AG08395 (cell line): ENCODE data around the gene SPIC.
A peak's percentile ranks its signal among the peaks of the same experiment; 100 is the strongest.
"Not testable (repeated sequence)": the region's sequence is repeated elsewhere in the genome, so short reads cannot be mapped to it uniquely, and the experiment has no call there.

Experiments
- DNase-seq: peaks from one replicate; pipeline ENCODE4 v3.0.0; 2012; ENCODE audit warnings: mixed read lengths, low spot score

SPIC gene

DNA sequence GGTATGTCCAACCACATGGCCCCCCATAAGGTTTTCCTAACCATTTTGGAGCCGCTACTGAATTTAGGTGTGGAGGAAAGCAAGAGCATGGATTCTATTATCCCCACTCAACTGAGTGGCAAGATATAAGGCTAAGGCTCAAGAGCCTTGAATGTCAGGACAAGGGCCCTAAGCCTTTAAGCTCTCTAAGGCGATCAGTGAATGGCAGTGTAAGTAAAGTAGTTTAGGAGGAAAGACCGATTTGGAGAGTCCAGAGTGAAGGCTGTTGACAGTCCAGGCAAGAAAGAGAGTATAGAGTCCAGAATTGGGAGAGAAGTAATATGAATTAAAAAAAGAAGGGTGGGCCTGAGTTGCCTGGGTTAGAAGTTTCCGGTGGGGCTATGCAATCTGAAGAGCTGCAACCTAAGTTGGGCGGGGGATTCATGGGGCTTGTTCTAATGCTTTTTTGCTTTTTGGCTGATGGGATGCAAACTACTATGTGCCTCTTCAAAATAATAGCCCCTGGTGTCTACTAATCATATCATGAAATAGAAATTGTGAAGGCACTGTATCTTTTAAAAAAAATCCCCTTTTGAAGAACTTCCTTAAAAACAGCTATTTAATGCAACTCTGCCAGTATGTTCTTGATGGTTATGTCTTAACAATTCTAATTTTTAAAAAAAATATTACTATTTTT is at the start of gene SPIC:
Gene SPIC (plus strand): TSS at position 626 of the 676 bp plus-strand sequence. CDS start 1,569 bp downstream, outside the sequence.
- no peak for DNase-seq

DNA sequence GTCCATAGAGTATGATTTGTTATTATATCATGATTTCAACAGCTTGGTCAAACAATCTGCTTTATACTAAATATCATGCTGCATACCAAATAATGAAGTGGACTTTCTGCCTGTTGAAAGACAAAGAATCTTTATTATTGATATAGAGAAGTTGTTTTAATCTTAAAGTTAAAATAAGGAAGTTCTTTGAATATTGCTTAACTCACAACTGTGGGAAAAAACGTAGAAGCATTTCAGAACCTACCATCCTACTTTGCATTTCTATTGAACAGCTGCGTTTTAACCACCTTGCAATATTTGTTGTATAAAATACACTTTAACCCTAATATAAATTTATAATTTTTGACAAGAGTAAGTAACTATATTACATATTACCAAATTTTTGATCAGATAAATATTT is 44.7 kb upstream of the SPIC start:
- no peak for DNase-seq

DNA sequence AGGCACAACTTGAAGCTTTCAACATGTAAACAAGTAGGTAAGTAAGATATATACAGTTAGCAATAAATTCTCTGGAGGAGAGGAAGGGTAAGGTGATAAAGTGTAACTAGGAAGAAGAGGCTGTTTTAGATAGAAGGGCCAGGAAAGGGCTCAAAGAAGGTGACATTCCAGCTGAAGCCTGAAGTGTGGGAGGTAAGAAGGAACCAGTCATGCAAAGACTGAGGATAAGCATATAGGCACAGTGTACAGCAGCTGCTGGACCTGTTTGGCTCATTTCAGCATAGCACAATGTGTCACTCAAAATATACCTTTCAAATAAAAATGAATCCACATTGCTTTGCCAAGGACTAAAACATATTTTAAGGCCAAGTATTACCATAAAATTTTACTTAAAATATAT is 39.0 kb upstream of the SPIC start:
- DNase-seq: no peak

DNA sequence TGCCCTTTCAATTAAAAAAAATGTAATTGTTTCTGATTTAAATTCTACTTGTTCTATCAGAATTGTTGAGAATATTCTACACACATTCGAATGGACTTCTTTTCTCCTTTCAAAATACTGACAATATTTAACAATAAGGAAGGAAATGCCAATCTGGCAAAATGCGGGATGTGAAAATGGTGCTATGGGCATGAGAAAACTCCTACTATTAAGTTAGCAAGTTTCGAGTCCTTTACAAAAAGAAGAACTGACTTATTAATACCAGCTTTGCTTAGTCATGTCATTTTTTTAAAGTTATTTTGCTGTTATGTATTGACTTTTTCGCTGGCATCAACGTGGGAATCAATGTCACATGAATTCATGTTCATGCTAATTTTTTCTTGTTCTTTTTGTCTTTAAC is 35.9 kb upstream of the SPIC start:
- DNase-seq: no peak

DNA sequence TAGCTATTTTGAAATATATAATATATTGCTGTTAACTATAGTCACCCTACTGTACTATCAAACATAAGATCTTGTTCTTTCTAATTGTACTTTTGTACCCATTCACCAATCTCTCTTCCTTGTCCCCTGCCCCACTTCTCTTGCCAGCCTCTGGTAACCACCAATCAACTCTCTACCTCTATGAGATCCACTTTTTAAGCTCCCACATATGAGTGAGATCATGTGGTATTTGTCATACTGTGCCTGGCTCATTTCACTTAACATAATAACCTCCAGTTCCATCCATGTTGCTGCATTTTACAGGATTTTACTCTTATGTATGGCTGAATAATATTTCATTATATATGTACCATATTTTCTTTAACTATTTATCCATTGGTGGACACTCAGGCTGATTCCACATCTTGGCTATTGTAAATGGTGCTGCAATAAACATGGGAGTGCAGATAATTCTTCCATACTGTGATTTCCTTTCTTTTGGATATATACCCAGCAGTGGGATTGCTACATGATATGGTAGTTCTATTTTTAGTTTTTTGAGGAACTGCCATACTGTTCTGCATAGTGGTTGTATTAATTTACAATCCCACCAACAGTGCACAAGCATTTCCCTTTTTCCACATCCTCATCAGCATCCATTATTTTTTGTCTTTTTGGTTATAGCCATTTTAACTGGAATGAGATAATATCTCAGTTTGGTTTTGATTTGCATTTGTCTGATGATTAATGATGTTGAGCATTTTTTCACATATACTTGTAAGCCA is 33.5 kb upstream of the SPIC start:
- DNase-seq: no peak

DNA sequence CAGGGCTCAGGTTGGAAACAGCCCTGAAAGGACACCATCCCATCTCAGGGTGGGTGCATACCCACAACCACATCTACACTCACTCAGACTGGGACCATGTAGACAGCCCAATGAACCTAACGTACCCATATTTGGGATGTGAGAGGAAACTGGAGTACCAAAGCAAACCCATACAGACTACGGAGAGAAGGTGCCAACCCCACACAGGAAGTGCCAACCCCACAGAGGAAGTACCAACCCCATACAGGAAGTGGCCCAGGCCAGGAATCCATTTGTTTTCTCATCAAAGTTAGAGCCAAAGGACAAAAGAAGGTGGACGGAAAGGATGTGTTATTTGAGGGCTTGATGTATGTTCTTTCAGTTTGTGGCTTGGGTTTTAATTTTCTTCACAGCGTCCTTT is 19.5 kb upstream of the SPIC start:
- no peak for DNase-seq

DNA sequence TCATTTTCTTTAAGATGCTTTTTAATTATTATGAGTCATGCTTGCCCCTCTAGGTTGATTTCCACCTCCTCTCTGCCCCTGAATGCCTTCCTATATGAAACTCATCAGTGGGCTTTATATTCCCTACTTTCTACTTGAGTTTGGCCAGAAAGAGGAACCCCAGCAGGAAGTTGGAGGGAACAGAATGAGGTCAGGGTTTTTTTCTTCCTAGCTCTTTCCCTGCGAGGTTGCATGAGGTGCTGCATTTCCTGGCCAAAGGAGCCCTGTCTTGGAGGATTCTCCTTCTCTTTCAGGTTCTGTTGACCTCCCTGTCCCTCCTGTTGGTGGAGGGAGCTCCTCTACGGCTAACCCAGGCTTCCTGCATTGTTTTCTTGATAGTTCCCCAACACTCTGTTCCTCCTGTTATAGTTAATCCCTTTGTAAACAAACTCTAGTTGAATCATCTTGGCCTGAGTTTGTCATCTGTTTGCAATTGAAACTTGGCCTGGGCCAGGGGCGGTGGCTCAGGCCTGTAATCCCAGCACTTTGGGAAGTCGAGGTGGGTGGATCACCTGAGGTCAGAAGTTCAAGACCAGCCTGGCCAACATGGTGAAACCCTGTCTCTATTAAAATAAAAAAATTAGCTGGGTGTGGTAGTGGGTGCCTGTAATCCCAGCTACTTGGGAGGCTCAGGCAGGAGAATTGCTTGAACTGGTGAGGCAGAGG is 15.3 kb upstream of the SPIC start:
- DNase-seq: peak; percentile 51

DNA sequence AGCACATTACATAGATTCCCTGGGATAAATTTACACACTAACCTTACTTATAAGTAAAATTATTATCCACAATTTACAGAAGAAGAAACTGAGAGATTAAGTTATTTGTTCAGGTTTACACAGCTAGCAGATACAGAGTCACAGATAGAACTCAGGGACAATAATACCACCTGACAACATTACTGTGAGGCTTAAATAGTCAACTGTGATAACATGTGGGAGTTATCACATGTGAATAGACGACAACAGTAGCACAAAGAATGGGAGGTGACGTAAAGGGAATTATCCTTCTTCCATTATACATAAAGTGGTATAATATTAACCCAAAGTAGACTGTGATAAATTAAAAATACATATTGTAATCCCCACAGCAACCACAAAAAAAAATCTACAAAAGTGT is 6.2 kb upstream of the SPIC start:
- DNase-seq: no peak

DNA sequence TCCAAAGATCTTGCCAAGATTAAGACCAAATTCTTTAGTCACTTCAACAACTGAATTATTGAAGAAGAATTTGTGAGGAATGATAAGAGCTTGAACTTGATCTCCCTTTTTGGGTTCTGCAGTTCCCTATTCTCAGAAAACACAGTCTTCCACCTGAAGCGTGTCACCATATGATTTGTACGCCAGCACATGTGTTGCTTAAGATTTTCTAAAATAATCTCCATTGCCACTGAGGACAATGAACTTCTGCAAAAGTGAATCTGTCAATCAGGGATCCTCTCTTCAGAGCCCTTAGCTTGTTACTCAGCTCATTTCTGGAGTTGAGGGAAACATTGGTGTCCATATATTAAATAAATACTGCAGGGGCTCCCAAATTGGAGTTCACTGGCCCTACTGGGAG is 4.2 kb upstream of the SPIC start:
- no peak for DNase-seq

DNA sequence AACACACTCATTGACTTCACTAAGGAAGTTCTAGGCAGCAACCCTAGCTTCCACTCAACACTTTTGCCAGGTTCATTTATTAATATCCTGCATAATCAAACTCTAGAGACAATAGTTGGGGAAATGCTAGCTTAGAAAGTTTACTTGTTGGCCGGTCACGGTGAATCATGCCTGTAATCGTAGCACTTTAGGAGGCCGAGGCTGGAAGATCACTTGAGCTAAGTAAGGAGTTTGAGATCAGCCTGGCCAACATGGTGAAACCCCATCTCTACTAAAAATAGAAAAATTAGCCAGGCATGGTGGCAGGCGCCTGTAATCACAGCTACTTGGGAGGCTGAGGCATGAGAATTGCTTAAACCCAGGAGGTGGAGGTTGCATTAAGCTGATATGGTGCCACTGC is 3.3 kb upstream of the SPIC start:
- DNase-seq: not testable (repeated sequence)

DNA sequence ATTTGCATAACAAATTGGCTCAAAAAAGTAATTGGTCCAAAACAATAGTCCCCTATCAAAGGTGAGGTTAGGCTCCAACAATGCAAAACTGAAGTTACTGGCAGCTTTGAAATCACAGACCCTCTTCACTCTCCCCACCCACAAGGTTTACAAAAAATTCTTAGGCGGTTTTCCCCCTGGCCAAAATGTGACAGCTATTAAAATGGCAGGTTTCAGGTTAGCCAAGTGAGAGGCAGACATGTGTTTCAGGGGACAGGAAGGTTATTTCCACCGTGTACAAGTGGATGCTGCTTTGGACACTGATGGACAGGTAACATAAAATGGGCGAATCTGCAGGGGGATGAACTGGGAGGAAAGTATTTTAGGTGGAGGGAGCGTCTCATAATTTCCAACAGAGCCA is 888 bp upstream of the SPIC start:
- DNase-seq: no peak

DNA sequence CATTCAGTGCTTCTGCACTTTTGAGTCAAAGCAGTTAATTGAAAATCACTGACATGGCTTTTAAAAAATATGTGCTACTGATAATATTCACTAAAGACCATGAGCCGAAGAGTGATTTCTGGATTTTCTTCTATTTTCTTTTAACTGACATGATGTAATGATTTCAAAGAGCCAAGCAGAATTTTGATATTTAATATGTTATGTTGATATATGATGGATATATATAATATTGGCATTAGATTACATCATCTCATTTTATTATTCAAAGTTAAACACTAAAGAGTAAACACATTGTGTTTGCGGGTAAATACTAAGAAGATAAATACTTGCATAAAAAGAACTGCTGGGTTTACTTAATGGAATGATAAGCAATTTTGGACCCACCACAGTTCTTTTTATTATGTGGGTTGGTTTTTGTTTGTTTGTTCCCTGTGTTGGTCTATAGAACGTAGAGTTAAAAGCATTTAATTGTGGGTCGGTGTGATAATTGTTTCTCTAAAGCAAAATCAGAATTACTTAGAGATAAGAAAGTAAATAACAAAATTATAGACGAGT is 692 bp downstream of the SPIC start:
- DNase-seq: no peak

DNA sequence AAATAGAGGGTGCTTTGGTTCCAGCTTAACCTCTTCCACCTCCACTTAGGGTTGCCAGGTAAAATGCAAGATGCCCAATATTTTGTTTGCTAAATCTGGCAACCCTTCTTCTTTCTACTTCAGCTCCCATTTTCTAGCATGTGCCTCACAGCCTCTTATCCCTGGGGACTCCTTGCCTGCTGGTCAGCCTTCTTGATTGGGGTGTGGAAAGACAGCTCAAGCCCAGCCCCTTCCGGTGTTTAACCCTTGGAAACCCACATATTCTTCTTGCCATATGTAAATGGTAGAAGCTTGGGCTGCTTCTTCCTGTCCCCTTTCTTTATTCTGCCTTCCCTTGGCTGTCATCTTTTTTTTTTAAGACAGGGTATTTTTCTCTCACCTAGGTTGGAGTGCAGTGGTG is 5.7 kb downstream of the SPIC start:
- no peak for DNase-seq

DNA sequence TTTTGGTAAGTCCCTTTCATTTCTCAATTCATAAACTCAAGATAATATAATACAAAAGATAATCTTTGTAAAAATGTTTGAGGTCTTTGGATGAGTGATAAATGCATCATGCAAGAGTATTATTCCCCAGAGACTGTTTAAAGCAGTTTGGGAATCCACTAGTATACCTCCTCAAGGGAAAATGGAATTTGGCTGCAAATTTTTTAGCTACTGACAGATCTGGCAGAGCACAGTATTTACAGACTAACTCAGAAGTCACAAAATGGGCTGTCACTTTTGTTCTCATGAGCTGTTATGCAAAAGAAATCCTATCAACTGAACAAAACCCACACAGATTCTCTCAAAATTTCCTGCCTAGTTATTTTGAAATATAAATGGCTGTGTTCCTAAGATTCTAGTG is 9.9 kb downstream of the SPIC start:
- no peak for DNase-seq

DNA sequence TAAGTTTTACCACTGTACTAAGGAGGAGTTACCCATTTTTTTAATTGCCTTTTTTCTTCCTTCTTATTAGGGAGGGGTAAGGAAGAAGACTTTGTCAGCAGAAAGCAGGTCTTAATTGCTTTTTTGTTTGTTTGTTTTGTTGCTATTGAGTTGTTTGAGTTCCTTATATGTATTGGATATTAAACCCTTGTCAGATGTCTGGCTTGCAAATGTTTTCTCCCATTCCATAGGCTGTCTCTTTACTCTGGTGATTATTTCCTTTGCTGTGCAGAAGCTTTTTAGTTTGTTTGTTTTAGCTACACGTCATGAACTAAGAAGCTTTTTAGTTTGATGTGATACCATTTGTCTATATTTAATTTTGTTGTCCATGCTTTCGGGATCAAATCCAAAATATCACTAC is 13.3 kb downstream of the SPIC start:
- DNase-seq: no peak

DNA sequence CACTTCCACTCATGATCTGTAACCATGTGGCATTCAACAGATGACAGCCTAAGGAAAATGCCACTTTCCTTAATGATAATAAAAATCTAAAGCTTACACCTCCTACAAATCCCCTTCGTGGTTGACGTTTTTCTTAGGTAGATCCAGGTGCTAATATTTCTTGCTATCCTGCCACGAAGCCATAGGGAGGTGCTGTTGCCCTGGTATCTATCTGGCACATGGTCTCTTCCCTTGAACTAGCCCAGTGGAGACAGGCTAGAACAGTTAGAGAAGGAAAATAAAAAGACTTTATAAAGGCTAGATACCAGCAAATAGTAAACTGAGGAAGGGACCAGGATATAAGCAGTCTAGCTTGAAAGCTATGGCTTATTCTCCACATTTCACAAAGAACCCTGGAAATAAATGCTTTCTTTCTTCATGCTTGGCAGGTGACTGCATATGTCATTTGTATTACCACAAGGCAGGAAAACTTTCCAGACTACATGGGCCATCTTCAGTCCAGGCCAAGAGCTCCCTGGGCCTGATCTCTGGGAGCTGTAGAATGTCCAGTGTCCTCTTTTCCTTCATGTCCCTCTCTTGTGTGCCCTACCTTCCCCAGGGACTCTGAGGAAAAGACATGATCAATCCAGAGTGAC is 15.3 kb downstream of the SPIC start:
- DNase-seq: no peak

DNA sequence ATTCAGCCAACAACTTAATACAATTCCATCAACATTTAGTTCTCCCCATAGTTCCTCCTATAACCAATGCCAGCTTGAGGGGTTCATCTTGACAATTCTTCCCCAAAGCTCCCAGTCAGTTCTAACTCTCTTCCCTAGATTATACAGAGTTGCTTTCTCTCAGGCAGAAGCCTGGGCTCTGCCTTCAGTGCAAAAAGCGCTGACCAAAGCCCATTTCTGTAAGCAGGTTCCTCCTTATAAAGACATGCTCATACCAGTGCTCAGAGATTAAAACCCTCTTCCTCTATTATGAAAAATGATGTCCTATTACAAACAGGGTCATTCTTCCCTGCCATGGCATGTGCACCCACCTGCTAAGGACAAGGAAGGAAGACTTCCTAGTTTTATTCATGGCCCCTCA is 16.2 kb downstream of the SPIC start:
- DNase-seq: no peak

DNA sequence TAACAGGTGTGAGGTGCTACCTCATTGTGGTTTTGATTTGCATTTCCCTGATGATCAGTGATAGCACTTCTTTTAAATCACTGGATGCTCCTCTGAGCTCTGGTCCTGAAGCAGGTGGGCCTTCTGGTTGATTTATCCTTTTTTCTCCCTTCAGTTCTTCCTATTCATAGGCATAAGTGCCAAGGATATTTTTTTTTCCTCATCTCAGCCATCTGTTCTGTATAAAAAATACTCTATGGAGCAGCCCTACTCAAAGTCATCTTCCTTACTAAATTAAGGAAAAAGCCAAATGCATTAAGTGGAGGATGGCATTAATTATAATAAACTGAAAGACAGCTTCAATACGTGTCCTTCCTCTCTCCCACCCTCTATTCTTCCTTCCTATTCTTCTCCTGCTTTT is 18.4 kb downstream of the SPIC start:
- no peak for DNase-seq

DNA sequence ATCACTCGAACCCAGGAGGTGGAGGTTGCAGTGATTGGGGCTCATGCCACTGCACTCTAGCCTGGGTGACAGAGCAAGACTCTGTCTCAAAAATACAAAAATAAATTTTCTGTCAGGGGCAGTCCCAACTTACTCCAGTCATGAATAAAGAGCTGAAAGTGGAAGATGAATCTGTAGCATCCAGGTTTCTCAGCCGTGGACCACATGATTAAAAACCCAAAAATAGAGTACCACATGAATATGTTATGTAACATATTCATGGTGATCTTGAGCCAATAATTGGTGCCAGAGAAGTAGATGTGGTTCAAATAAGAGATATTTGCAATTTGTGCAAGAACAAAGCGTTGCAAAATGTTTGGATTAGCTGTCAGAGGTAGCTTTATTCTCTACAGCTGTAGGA is 23.1 kb downstream of the SPIC start:
- no peak for DNase-seq

DNA sequence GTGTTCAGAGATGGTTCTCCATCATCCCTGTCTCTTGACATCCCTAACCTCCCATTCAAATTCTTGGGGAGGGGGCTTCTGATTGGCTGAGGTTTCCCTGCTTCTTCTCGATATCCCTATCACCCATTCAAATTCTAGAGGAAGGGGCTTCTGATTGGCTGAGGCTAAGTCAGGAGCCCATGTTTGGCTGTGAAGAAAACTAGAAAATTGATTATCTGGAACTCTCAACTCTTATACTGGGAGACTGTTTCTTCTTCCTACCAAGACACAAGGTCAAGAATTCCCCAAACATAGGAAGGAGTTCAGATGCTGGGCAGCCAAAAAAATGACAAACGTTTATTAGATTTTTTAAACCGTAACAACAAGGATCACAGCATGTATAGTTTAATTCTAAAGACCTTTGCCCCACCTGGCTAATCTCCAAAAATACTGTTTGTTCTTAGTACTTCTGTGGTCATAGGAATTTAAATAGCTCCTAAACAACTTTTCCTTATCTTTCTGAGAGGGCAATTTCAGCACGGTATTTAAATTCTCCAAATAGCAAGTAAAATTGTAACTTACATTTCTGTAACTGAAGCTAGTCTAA is 26.4 kb downstream of the SPIC start:
- DNase-seq: no peak

DNA sequence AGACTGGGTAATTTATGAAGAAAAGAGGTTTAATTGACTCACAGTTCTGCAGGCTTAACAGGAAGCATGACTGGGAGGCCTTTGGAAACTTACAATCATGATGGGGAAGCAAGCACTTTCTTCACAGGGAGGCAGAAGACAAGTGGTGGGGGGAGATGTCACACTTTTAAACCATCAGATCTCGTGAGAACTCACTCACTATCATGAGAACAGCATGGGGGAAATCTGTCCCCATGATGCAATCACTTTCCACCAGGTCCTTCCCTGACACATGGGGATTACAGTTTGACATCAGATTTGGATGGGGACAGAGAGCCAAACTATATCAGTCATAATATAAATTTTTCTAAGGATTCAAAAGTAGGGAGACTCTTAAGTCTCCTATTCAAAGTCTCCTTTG is 46.0 kb downstream of the SPIC start:
- DNase-seq: no peak

DNA sequence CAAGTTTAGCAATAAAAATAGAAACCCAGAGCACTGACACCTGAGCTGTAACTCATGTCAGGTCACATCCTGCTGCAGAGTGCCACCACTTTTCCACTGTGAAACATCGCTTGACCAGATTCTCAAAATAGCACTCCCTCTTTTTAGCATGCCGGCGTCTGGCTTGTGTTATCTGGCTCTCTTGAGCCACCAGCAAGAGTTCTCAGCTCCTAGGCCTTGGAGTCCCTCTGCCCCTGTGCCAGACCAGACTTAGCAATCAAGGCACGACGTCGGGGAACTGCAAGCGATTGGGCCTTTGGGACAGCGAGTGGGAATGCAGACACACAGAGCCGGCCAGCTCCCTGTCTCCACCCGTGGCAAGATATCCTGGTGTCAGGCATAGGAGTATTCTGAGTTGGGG is 52.5 kb downstream of the SPIC start:
- no peak for DNase-seq
